ENCODE measurements around the gene SLC30A1.

DNA sequence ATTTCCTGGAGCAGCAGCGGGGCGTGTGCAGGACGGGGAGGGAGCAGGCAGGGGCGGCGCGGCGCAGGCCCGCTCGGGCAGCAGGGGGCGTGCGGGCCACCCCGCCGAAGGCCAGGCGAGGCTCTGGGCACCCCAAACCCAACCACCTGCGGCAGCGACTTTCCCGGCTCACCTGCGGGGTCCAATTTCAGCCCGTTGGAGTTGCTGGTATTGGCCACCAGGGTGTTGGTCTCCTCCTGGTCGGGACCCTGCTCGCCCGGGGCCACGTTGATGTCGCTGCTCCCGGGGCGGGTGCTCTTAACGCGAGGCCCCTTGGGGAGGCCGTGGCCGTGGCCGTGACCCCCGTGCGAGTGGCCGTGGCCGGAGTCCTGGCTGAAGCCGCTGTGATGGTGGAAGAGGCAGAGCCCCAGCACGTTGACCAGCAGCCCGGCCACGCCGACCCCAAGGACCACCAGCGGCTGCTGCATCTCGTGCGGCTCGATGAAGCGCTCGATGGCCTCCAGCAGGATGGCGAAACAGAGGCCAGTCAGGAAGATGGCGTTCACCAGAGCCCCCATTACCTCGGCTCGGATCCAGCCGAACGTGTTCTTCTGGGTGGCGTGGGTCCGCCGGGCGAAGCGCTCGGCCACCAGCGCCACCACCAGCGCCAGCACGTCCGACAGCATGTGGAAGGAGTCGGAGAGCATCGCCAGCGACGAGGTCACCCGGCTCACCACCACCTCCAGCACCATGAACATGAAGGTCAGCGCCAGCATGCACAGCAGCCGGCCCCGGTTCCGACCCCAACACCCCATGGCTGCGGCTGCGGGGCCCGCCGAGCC is 932 bp downstream of the SLC30A1 start:
- no peak for TF ChIP-seq RFX5 (IDR thresholded peaks at IDR 0.05; ENCODE audit: low read length)
- TF ChIP-seq, protein P1, sequence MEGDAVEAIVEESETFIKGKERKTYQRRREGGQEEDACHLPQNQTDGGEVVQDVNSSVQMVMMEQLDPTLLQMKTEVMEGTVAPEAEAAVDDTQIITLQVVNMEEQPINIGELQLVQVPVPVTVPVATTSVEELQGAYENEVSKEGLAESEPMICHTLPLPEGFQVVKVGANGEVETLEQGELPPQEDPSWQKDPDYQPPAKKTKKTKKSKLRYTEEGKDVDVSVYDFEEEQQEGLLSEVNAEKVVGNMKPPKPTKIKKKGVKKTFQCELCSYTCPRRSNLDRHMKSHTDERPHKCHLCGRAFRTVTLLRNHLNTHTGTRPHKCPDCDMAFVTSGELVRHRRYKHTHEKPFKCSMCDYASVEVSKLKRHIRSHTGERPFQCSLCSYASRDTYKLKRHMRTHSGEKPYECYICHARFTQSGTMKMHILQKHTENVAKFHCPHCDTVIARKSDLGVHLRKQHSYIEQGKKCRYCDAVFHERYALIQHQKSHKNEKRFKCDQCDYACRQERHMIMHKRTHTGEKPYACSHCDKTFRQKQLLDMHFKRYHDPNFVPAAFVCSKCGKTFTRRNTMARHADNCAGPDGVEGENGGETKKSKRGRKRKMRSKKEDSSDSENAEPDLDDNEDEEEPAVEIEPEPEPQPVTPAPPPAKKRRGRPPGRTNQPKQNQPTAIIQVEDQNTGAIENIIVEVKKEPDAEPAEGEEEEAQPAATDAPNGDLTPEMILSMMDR (IDR thresholded peaks at IDR 0.05), result peak; percentile 86
- TF ChIP-seq, protein P2, sequence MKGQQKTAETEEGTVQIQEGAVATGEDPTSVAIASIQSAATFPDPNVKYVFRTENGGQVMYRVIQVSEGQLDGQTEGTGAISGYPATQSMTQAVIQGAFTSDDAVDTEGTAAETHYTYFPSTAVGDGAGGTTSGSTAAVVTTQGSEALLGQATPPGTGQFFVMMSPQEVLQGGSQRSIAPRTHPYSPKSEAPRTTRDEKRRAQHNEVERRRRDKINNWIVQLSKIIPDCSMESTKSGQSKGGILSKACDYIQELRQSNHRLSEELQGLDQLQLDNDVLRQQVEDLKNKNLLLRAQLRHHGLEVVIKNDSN (IDR thresholded peaks at IDR 0.05; ENCODE audit: borderline replicate concordance, low read depth), result no peak

Data from SK-N-SH (cell line).